Thyroid gland (tissue), 4 donors: ENCODE results near the gene THYN1. TPM values are rescaled to one million over a fixed set of nuclear protein-coding genes. Genes with fewer than 3 reads are reported as not detected.

Experiments
- DNase-seq, 2 donors: peaks; one replicate each; pipeline ENCODE4 v3.0.0-alpha.2; 2019
- H3K27ac ChIP-seq, 3 donors: fragments of 200-600 bp; sonication (generic); 1 replicate in 2 of 3; 2 replicates in 1 of 3; pipeline ENCODE4 v1.5.1; 2016 to 2019; ENCODE audit warnings: mild to moderate bottlenecking in 1 of 3, moderate library complexity in 1 of 3
- H3K27me3 ChIP-seq: fragments of 200-600 bp; sonication (generic); one replicate; pipeline ENCODE4 v1.5.1; 2019
- H3K36me3 ChIP-seq, 2 donors: fragments of 200-600 bp; sonication (generic); one replicate each; pipeline ENCODE4 v1.5.1; 2016 to 2019
- H3K4me1 ChIP-seq, 2 donors: fragments of 200-600 bp; sonication (generic); one replicate each; pipeline ENCODE4 v1.5.1; 2017 to 2019
- H3K4me3 ChIP-seq, 3 donors: fragments of 200-600 bp; sonication (generic); replicated peaks in 1 of 3; 1 replicate in 2 of 3; 2 replicates in 1 of 3; pipeline ENCODE4 v1.5.1; 2016; ENCODE audit warnings: mild to moderate bottlenecking in 1 of 3
- H3K9me3 ChIP-seq: fragments of 200-600 bp; sonication (generic); one replicate; pipeline ENCODE4 v1.5.1; 2017
- POLR2A ChIP-seq, 2 donors: fragments of 450-650 bp; IDR thresholded peaks; one replicate each; pipeline ENCODE4 v1.6.1; 2017; ENCODE audit warnings: antibody characterized with exemption in 2 of 2, mild to moderate bottlenecking in 2 of 2, moderate library complexity in 1 of 2
- WGBS, 2 donors: methylation state at CpG; one replicate each; pipeline ENCODE4 v1.1.5; 2017; 5-methylcytosine and 5-hydroxymethylcytosine counted together
- intact Hi-C: fragments of 100-400 bp; cut with DNase I; formaldehyde crosslinking; loops from one replicate; pipeline ENCODE4 v1.15.1; 2023
- total RNA-seq, 4 donors: library from RNA; depleted of rRNA; stranded (reverse); fragments of >200 nt; gene quantifications; one replicate each; pipeline ENCODE4 v1.2.3, GENCODE V29; 2016
- TF ChIP-seq, protein P1 (sequence below), 6 experiments: fragments of 200-600 bp in 3 of 6; fragments of 450-650 bp in 3 of 6; sonication (generic) in 3 of 6; IDR thresholded peaks; one replicate each; pipeline ENCODE4 v1.5.1; 2016 to 2019; ENCODE audit warnings: antibody characterized with exemption in 6 of 6, mild to moderate bottlenecking in 2 of 6, inconsistent platforms in 1 of 6, moderate library complexity in 1 of 6

The THYN1 gene
- total RNA-seq, 4 donors from 2014 or later = 42.4 to 77.9 (median 63.8) TPM

DNA sequence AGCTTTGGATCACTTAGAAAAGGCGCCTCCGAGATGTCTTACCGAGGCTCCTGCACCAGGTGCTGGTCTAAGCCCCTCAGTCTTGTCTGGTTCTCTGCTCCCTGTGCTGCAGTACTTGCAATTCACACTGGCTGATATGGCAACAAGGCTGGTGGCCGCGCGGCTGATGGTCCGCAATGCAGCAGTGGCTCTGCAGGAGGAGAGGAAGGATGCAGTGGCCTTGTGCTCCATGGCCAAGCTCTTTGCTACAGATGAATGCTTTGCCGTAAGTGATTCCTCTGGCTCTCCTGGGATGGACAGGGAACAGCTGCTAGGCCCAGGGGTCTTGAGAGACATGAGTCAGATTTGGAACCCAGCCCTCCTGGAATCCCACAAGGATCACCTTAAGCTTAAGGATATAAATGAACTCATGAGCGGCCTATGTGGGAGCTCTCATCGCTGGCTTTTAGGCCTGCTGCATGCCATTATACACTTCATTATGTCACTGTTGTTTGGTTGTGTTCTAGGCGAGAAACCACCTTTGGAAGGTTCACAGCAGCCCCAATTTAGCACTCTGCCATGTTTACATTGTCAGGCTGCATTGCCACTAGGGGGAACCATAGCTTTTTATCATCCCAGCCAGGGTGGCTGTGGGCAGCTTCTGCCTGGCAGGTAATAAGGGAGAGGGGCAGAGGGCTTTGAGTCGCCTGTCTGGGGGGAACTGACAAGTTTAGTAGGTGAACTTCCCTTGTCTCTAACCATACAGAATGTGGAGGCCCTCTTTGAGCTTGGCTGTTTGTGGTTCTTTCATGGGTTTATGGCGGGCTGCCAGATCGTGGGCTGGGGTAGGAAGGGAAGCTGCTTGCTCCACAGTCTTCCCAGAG lies 8.7 kb upstream of the THYN1 start:
- Histone ChIP-seq H3K4me3 (no peak overlapping the region), H3K9me3 (no peaks in the 10 kb centered on the region), H3K27ac (no peak overlapping the region), H3K4me1 (peaks cover 0 to 26% of the 10 kb centered on the region in 2 donors), H3K36me3 (peaks cover 40 to 48% of the 10 kb centered on the region in 2 donors), H3K27me3 (no peaks in the 10 kb centered on the region)
- WGBS, 2 donors = 88 to 92% methylated on average over 14 of the region's 14 CpGs
- no peak for DNase-seq
- TF ChIP-seq POLR2A (IDR thresholded peaks at IDR 0.05) = no peak
- TF ChIP-seq, protein P1, sequence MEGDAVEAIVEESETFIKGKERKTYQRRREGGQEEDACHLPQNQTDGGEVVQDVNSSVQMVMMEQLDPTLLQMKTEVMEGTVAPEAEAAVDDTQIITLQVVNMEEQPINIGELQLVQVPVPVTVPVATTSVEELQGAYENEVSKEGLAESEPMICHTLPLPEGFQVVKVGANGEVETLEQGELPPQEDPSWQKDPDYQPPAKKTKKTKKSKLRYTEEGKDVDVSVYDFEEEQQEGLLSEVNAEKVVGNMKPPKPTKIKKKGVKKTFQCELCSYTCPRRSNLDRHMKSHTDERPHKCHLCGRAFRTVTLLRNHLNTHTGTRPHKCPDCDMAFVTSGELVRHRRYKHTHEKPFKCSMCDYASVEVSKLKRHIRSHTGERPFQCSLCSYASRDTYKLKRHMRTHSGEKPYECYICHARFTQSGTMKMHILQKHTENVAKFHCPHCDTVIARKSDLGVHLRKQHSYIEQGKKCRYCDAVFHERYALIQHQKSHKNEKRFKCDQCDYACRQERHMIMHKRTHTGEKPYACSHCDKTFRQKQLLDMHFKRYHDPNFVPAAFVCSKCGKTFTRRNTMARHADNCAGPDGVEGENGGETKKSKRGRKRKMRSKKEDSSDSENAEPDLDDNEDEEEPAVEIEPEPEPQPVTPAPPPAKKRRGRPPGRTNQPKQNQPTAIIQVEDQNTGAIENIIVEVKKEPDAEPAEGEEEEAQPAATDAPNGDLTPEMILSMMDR (IDR thresholded peaks at IDR 0.05) = peak in 1 of 6 experiments; percentile 29
- intact Hi-C loops = no loop called here

DNA sequence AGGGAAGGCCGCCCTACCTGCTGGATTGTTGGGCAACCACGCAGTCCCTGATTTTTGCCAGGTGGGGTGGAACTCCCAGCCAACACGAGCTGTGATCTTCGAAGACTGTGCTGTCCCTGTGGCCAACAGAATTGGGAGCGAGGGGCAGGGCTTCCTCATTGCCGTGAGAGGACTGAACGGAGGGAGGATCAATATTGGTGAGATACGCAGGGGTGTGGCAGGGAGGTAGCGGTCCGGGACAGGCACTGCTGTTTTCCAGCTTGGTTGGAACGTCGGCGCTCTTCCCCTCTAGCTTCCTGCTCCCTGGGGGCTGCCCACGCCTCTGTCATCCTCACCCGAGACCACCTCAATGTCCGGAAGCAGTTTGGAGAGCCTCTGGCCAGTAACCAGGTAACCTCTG lies 7.8 kb upstream of the THYN1 start:
- peaks cover 40 to 48% of the 10 kb centered on the region in 2 donors for H3K36me3 ChIP-seq
- H3K27me3 ChIP-seq = no peaks in the 10 kb centered on the region
- 94 to 95% methylated on average over 16 of the region's 16 CpGs for WGBS, 2 donors
- H3K4me3 ChIP-seq = no peak overlapping the region
- no peak for DNase-seq
- no peak overlapping the region for H3K27ac ChIP-seq
- intact Hi-C loops = no loop called here
- no peak for TF ChIP-seq POLR2A (IDR thresholded peaks at IDR 0.05)
- TF ChIP-seq, protein P1 (IDR thresholded peaks at IDR 0.05) = no peak
- no peaks in the 10 kb centered on the region for H3K9me3 ChIP-seq
- peaks cover 0 to 33% of the 10 kb centered on the region in 2 donors for H3K4me1 ChIP-seq

DNA sequence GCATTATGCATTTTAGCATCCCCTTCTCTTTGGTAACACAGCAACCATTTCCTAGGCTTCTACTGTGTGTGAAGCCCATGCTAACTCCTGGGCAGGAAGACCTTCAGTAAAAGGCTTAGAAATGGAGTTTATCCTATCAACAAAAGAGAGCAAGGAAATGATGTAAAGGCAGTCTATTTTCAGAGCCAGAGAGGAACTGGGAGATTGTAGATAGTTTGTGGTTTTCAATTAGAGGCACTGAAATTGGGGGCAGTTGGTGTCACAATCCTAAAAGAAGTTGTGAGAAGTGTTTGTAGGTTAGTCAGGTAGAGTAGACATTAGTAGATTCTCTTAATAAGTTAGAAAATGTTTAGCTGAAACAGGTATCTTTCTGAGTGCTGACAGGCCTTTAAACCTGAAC lies 7.4 kb upstream of the THYN1 start:
- intact Hi-C loops = no loop called here
- peaks cover 40 to 48% of the 10 kb centered on the region in 2 donors for H3K36me3 ChIP-seq

DNA sequence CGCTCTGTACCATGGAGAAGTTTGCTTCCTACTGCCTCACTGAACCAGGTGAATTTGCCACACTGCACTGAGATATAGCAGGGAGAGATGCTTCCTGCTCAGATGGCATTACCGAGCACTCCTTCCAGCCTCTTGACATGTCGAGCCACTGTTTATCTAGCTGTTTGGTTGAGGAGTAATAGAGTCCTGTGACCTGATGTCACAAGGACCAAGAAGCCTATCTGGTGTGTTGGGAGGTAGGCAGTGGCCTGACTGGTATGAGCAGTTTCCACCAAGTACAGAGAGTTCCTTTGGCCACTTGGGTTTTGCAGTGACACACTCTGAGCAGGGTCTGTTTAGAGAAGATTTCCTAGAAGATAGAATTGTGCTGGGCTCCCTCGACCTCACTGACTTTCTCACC lies 5.4 kb upstream of the THYN1 start:
- WGBS, 2 donors = 41 to 74% methylated on average over 4 of the region's 4 CpGs

More for the DNA sequence above, 7.4 kb upstream of the THYN1 start:
- TF ChIP-seq, protein P1 (IDR thresholded peaks at IDR 0.05) = no peak
- TF ChIP-seq POLR2A (IDR thresholded peaks at IDR 0.05) = no peak
- Histone ChIP-seq H3K27ac (no peak overlapping the region), H3K9me3 (no peaks in the 10 kb centered on the region), H3K4me3 (no peak overlapping the region), H3K27me3 (no peaks in the 10 kb centered on the region), H3K4me1 (peaks cover 0 to 35% of the 10 kb centered on the region in 2 donors)
- DNase-seq = no peak

More for the DNA sequence above, 5.4 kb upstream of the THYN1 start:
- Histone ChIP-seq H3K36me3 (peaks cover 39 to 47% of the 10 kb centered on the region in 2 donors), H3K4me1 (peaks cover 4 to 42% of the 10 kb centered on the region in 2 donors), H3K27me3 (no peaks in the 10 kb centered on the region), H3K4me3 (no peak overlapping the region), H3K27ac (peak overlapping the region in 2 of 3 donors; percentile 46 to 87), H3K9me3 (no peaks in the 10 kb centered on the region)
- intact Hi-C loops = no loop called here
- peak in 1 of 2 donors; percentile 32 for TF ChIP-seq POLR2A (IDR thresholded peaks at IDR 0.05)
- TF ChIP-seq, protein P1 (IDR thresholded peaks at IDR 0.05) = no peak
- DNase-seq = peak; percentile 51 to 84
